HG03521 (cell line): Measurements from ENCODE around the gene SLC25A27.

Experiments
- ATAC-seq: cut with Tn5 transposase; IDR thresholded peaks from one replicate; pipeline ENCODE4 v1.9.1; 2021; ENCODE audit warnings: mild to moderate bottlenecking, moderate library complexity; ENCODE audit not compliant: unreplicated experiment

SLC25A27 gene

GRCh38 chr6:46704562-46704961 is 51.8 kb downstream of the SLC25A27 start:
- ATAC-seq: no peak

GRCh38 chr6:46706464-46706863 is 53.7 kb downstream of the SLC25A27 start:
- ATAC-seq: no peak

GRCh38 chr6:46711491-46711890 is 58.7 kb downstream of the SLC25A27 start:
- no peak for ATAC-seq

GRCh38 chr6:46715141-46715540 is 62.4 kb downstream of the SLC25A27 start:
- no peak for ATAC-seq

DNA sequence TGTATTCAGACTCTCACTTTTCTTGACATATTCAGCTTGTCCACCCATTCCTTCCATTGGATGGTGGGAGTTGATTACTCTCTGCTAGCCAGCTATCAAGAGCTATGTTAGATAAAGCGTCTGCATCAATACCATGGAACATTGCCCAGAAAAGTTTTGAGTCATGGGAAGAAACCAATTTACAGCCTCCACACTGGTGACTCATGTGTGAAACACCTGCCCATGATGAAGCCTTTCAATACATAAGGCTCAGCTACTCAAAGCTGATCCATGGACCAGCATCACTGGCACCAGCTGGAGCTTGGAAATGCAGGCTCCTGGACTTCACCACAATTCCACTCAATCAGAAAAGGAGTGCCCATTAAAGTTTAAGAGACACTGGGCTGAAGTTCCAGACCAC is 66.3 kb downstream of the SLC25A27 start:
- ATAC-seq: no peak

- ATAC-seq: no peak
Measured at GRCh38 chr6:46720401-46720800, 67.6 kb downstream of the SLC25A27 start.
